ENCODE measurements around the gene OR10G8. TPM values are rescaled to one million over a fixed set of nuclear protein-coding genes. Genes with fewer than 3 reads are reported as not detected.

The OR10G8 gene
- total RNA-seq, 1 experiment from 2014 or later, result not detected

GRCh38 chr11:124052966-124053365 lies 26.4 kb downstream of the OR10G8 start:
- TF ChIP-seq, protein P1, sequence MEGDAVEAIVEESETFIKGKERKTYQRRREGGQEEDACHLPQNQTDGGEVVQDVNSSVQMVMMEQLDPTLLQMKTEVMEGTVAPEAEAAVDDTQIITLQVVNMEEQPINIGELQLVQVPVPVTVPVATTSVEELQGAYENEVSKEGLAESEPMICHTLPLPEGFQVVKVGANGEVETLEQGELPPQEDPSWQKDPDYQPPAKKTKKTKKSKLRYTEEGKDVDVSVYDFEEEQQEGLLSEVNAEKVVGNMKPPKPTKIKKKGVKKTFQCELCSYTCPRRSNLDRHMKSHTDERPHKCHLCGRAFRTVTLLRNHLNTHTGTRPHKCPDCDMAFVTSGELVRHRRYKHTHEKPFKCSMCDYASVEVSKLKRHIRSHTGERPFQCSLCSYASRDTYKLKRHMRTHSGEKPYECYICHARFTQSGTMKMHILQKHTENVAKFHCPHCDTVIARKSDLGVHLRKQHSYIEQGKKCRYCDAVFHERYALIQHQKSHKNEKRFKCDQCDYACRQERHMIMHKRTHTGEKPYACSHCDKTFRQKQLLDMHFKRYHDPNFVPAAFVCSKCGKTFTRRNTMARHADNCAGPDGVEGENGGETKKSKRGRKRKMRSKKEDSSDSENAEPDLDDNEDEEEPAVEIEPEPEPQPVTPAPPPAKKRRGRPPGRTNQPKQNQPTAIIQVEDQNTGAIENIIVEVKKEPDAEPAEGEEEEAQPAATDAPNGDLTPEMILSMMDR (conservative IDR thresholded peaks at IDR 0.05), result no peak

More at GRCh38 chr11:124052966-124053365, 26.4 kb downstream of the OR10G8 start:
- Histone ChIP-seq H4K20me1 (ENCODE audit: control insufficient read depth, insufficient read depth, insufficient read length) (no peaks in the 10 kb centered on the region), H4K8ac (replicated peaks; ENCODE audit: insufficient read length, low read depth, low read length) (no peak overlapping the region), H2BK120ac (ENCODE audit: low read depth, low read length, poor library complexity, severe bottlenecking) (no peak overlapping the region), H2BK20ac (ENCODE audit: low read depth, low read length, poor library complexity, severe bottlenecking) (no peak overlapping the region), H3K4me1 (ENCODE audit: insufficient read depth, low read length) (no peaks in the 10 kb centered on the region), H2AK5ac (ENCODE audit: insufficient read length, low read length) (no peak overlapping the region), H3K27me3 (ENCODE audit: insufficient read depth, low read length) (no peaks in the 10 kb centered on the region), H3K14ac (ENCODE audit: insufficient read depth, low read length) (no peak overlapping the region), H3K23ac (ENCODE audit: insufficient read length, low read depth, low read length) (no peak overlapping the region), H3K79me1 (ENCODE audit: insufficient read depth, low read depth, low read length, poor library complexity, severe bottlenecking) (no peaks in the 10 kb centered on the region), H3K56ac (ENCODE audit: insufficient read length, low read depth, low read length) (no peak overlapping the region), H3K4me2 (ENCODE audit: insufficient read depth, insufficient read length, low read length) (no peak overlapping the region), H3K23me2 (ENCODE audit: insufficient read length, low read depth, low read length, poor library complexity, severe bottlenecking) (no peaks in the 10 kb centered on the region), H3K79me2 (ENCODE audit: insufficient read depth, low read length) (no peaks in the 10 kb centered on the region), H3K27ac (ENCODE audit: insufficient read length, low read depth, low read length) (no peak overlapping the region), H3K18ac (ENCODE audit: insufficient read length, low read depth, low read length) (no peak overlapping the region), H4K91ac (ENCODE audit: insufficient read length, low read depth, low read length) (no peak overlapping the region), H2BK15ac (ENCODE audit: low read depth, low read length) (no peak overlapping the region), H3K4ac (ENCODE audit: low read depth, low read length) (no peak overlapping the region), H2BK12ac (ENCODE audit: insufficient read length, low read depth, low read length) (no peak overlapping the region), H2BK5ac (ENCODE audit: insufficient read length, low read length) (no peak overlapping the region), H3K9me3 (ENCODE audit: control insufficient read depth, low read depth, low read length) (no peaks in the 10 kb centered on the region), H2AFZ (ENCODE audit: low read length) (no peak overlapping the region), H4K5ac (ENCODE audit: insufficient read length, low read depth, low read length) (no peak overlapping the region), H3T11ph (ENCODE audit: low read length) (no peak overlapping the region), H3K9ac (ENCODE audit: extremely low read depth, insufficient read length, low read length) (no peak overlapping the region)
- Mint-ChIP-seq H3K9me3 (no peaks in the 10 kb centered on the region), H3K4me1 (no peaks in the 10 kb centered on the region), H3K27ac (no peak overlapping the region; a peak in 1 of 7 replicates), H3K4me3 (no peak overlapping the region), H3K36me3 (ENCODE audit: insufficient read depth in 1 of 3, low read depth in 3 of 3) (no peaks in the 10 kb centered on the region; a peak in 1 of 7 replicates), H3K27me3 (ENCODE audit: low read depth) (no peaks in the 10 kb centered on the region)
- WGBS (ENCODE audit: extremely low coverage, insufficient read length, low lambda C conversion rate), result no CpG with 5 or more reads among the region's 3 CpGs
- no peak for DNase-seq
